GM12878 (cell line): Measurements from ENCODE around the gene ADAMTSL2. TPM values are rescaled to one million over a fixed set of nuclear protein-coding genes. Genes with fewer than 3 reads are reported as not detected.

Source experiments
- ATAC-seq: fragments of 200-7000 bp; cut with Tn5 transposase; 3 replicates; pipeline ENCODE4 v1.9.1; 2020; ENCODE audit warnings: mild to moderate bottlenecking, moderate library complexity
- BruUV-seq: library from RNA; stranded (reverse); fragments of 400-500 nt; replicated peaks from 2 replicates; lab custom pipeline; 2021; lab: Mats Ljungman, UMichigan
- CTCF ChIA-PET: fragments of 300-600 bp; sonication (Branson Sonifier 250); formaldehyde crosslinking; extraction: SDS; loops from one replicate; lab custom pipeline; 2021; ENCODE audit warnings: inconsistent platforms; lab: Yijun Ruan, JAX
- POLR2A ChIA-PET: fragments of 350-600 bp; formaldehyde crosslinking; extraction: SDS; loops from one replicate; lab custom pipeline; 2021; ENCODE audit warnings: inconsistent platforms; lab: Charles Lee
- RAD21 ChIA-PET: fragments of 300-600 bp; sonication (Branson Sonifier 250); formaldehyde crosslinking; loops from one replicate; lab custom pipeline; 2023; ENCODE audit warnings: antibody characterized with exemption; ENCODE audit not compliant: unreplicated experiment; lab: Charles Lee
- SMC1A ChIA-PET: fragments of 300-600 bp; sonication (Branson Sonifier 250); formaldehyde crosslinking; loops from one replicate; lab custom pipeline; 2023; ENCODE audit not compliant: unreplicated experiment, uncharacterized antibody; lab: Charles Lee
- DNase-seq: peaks from one replicate; pipeline ENCODE4 v3.0.0-alpha.2; 2011; ENCODE audit warnings: low read depth, low spot score
- FAIRE-seq: peaks from 3 replicates; lab custom pipeline; 2011; peaks lifted over from hg19 to GRCh38; lab: Jason Lieb, UNC
- H2AFZ ChIP-seq: 2 replicates; pipeline ENCODE4 v1.6.0; 2011; ENCODE audit warnings: low read depth, low read length, control low read depth; ENCODE audit not compliant: control insufficient read depth
- H3K27ac ChIP-seq: 2 replicates; pipeline ENCODE4 v1.5.1; 2011; ENCODE audit warnings: control low read depth; ENCODE audit not compliant: control insufficient read depth, insufficient read depth
- H3K27me3 ChIP-seq, 2 experiments: replicated peaks in 1 of 2; 2 replicates each; pipeline versions ENCODE4 v1.6.0 to v1.6.1; 2011; ENCODE audit warnings: low read length in 1 of 2; ENCODE audit not compliant: control insufficient read depth in 2 of 2, insufficient read depth in 2 of 2
- H3K36me3 ChIP-seq, 2 experiments: 2 replicates each; pipeline ENCODE4 v1.5.1; 2011; ENCODE audit warnings: low read length in 1 of 2; ENCODE audit not compliant: control insufficient read depth in 2 of 2, insufficient read depth in 2 of 2
- H3K4me1 ChIP-seq: 2 replicates; pipeline ENCODE4 v1.6.1; 2011; ENCODE audit warnings: mild to moderate bottlenecking, low read length, moderate library complexity, mixed read lengths; ENCODE audit not compliant: control insufficient read depth, insufficient read depth
- H3K4me2 ChIP-seq: 2 replicates; pipeline ENCODE4 v1.6.0; 2011; ENCODE audit warnings: control low read depth; ENCODE audit not compliant: control insufficient read depth, insufficient read depth
- H3K4me3 ChIP-seq: fragments of 200-600 bp; sonication (generic); 2 replicates; pipeline ENCODE4 v1.5.1; 2016
- H3K79me2 ChIP-seq: 2 replicates; pipeline ENCODE4 v1.6.0; 2011; ENCODE audit warnings: low read length; ENCODE audit not compliant: control insufficient read depth, insufficient read depth
- H3K9ac ChIP-seq: 2 replicates; pipeline ENCODE4 v1.8.0; 2011; ENCODE audit warnings: low read length, control low read depth, mixed read lengths; ENCODE audit not compliant: control insufficient read depth, insufficient read depth
- H3K9me3 ChIP-seq: replicated peaks from 3 replicates; pipeline ENCODE4 v1.5.1; 2011; ENCODE audit warnings: mild to moderate bottlenecking, low read length; ENCODE audit not compliant: control insufficient read depth, insufficient read depth
- H4K20me1 ChIP-seq: 2 replicates; pipeline ENCODE4 v1.6.0; 2011; ENCODE audit not compliant: control insufficient read depth, insufficient read depth
- CBFB ChIP-seq: IDR thresholded peaks from 2 replicates; pipeline ENCODE4 v1.6.1; 2016; ENCODE audit warnings: antibody characterized with exemption, low read depth
- CHD2 ChIP-seq: IDR thresholded peaks from 2 replicates; pipeline ENCODE4 v1.6.1; 2011; ENCODE audit warnings: low read depth, low read length, improper control_type of control experiment, borderline replicate concordance
- CTCF ChIP-seq, 3 experiments: IDR thresholded peaks in 2 of 3; conservative IDR thresholded peaks in 1 of 3; 2 replicates each; pipeline ENCODE4 v1.5.1; 2011; ENCODE audit warnings: low read depth in 3 of 3, low read length in 3 of 3, mild to moderate bottlenecking in 3 of 3, control low read depth in 2 of 3, moderate library complexity in 2 of 3, inconsistent platforms in 1 of 3, mixed read lengths in 1 of 3; ENCODE audit not compliant: control insufficient read depth in 2 of 3, insufficient read depth in 1 of 3; ENCODE audit errors: extremely low read depth in 1 of 3
- DPF2 ChIP-seq: fragments of 450-650 bp; IDR thresholded peaks from 2 replicates; pipeline ENCODE4 v1.6.1; 2017; ENCODE audit warnings: mild to moderate bottlenecking
- EP300 ChIP-seq, 2 experiments: fragments of 150-350 bp in 1 of 2; IDR thresholded peaks; 2 replicates each; pipeline ENCODE4 v1.6.1; 2011 to 2012; ENCODE audit warnings: low read depth in 2 of 2, low read length in 2 of 2, borderline replicate concordance in 1 of 2, improper control_type of control experiment in 1 of 2, inconsistent platforms in 1 of 2; ENCODE audit not compliant: control insufficient read depth in 1 of 2
- LARP7 ChIP-seq: fragments of 450-650 bp; IDR thresholded peaks from 2 replicates; pipeline ENCODE4 v1.6.1; 2017; ENCODE audit warnings: mild to moderate bottlenecking
- MTA2 ChIP-seq: fragments of 450-650 bp; IDR thresholded peaks from 2 replicates; pipeline ENCODE4 v1.6.1; 2016; ENCODE audit warnings: low read depth, mild to moderate bottlenecking, moderate library complexity
- MXI1 ChIP-seq: fragments of 150-350 bp; IDR thresholded peaks from 2 replicates; pipeline ENCODE4 v1.6.1; 2011; ENCODE audit warnings: low read depth, mild to moderate bottlenecking, inconsistent platforms, low read length, improper control_type of control experiment
- PKNOX1 ChIP-seq: fragments of 450-650 bp; IDR thresholded peaks from 2 replicates; pipeline ENCODE4 v1.6.1; 2016; ENCODE audit warnings: mild to moderate bottlenecking
- PRDM15 ChIP-seq: fragments of 450-650 bp; formaldehyde crosslinking; IDR thresholded peaks from 2 replicates; pipeline ENCODE4 v1.4.0; 2020; ENCODE audit warnings: mild to moderate bottlenecking, moderate library complexity
- RAD21 ChIP-seq: IDR thresholded peaks from 2 replicates; pipeline ENCODE4 v1.6.1; 2011; ENCODE audit warnings: mild to moderate bottlenecking, low read depth, low read length, moderate library complexity; ENCODE audit not compliant: insufficient read depth
- RAD51 ChIP-seq: fragments of 450-650 bp; IDR thresholded peaks from 2 replicates; pipeline ENCODE4 v1.6.1; 2016; ENCODE audit warnings: moderate library complexity, mild to moderate bottlenecking, inconsistent platforms
- TBL1XR1 ChIP-seq: IDR thresholded peaks from 2 replicates; pipeline ENCODE4 v1.6.1; 2012; ENCODE audit warnings: low read depth, low read length, improper control_type of control experiment
- YY1 ChIP-seq: IDR thresholded peaks from 2 replicates; pipeline ENCODE4 v1.6.1; 2011; ENCODE audit warnings: low read depth, mild to moderate bottlenecking, low read length
- ZSCAN29 ChIP-seq: fragments of 450-650 bp; IDR thresholded peaks from 2 replicates; pipeline ENCODE4 v1.6.1; 2017; ENCODE audit warnings: mild to moderate bottlenecking, moderate library complexity
- WGBS: methylation state at CpG from one replicate; pipeline ENCODE4 v1.1.6; 2016; ENCODE audit warnings: low lambda C conversion rate; ENCODE audit not compliant: insufficient replicate concordance, insufficient coverage; ENCODE audit errors: missing lambda C conversion rate; 5-methylcytosine and 5-hydroxymethylcytosine counted together
- in situ Hi-C: fragments of 300-500 bp; cut with MboI; formaldehyde crosslinking; loops from 9 replicates; pipeline ENCODE4 v1.14.3; 2018; ENCODE audit warnings: mixed read lengths
- intact Hi-C: fragments of 100-400 bp; cut with micrococcal nuclease; formaldehyde crosslinking; loops from one replicate; pipeline ENCODE4 v1.14.2; 2022; ENCODE audit not compliant: unreplicated experiment
- polyA plus RNA-seq, 11 experiments: library from polyadenylated mRNA; depleted of rRNA in 4 of 11; unstranded in 6 of 11; stranded (reverse) in 5 of 11; fragments of >200 nt; fragmentation: Nextera tagmentation in 4 of 11; fragmentation: Illumina TruSeq in 1 of 11; extraction: Ambion mirVana in 4 of 11; extraction: Trizol in 1 of 11; gene quantifications; 1 replicate in 1 of 11; 2 replicates in 10 of 11; pipeline versions ENCODE4 v1.2.1 to v1.2.3, GENCODE V29; 2011 to 2016; ENCODE audit warnings: inconsistent platforms in 2 of 11, missing spikeins in 2 of 11, low read depth in 1 of 11
- total RNA-seq, 4 experiments: library from RNA; depleted of rRNA in 3 of 4; stranded (reverse); fragments of >200 nt in 3 of 4; fragmentation: Illumina TruSeq in 1 of 4; extraction: Trizol in 1 of 4; gene quantifications; 2 replicates each; pipeline versions ENCODE4 v1.2.1 to v1.2.3, GENCODE V29; 2013 to 2021

Gene ADAMTSL2
- total and polyA plus RNA-seq, 10 of the 15 experiments (the other 5 are each of a cell fraction or from before 2014, with no cell fraction given), result 0.07 TPM; not detected in 9

GRCh38 chr9:133600739-133601138 is 66.2 kb downstream of the ADAMTSL2 start:
- Histone ChIP-seq H3K9me3 (no peaks in the 10 kb centered on the region; the same call in 1 of the 3 replicates), H3K27ac (no peak overlapping the region), H3K4me2 (no peak overlapping the region), H3K4me3 (no peak overlapping the region), H4K20me1 (no peaks in the 10 kb centered on the region), H3K9ac (no peak overlapping the region), H3K4me1 (no peaks in the 10 kb centered on the region), H3K36me3 (no peaks in the 10 kb centered on the region), H2AFZ (no peak overlapping the region), H3K79me2 (no peaks in the 10 kb centered on the region), H3K27me3 (peaks cover 0 to 4% of the 10 kb centered on the region in 2 experiments; a peak in 3 of 4 replicates)
- no TSS peak for BruUV-seq
- RAD21 ChIA-PET, result no interaction called here
- SMC1A ChIA-PET, result no interaction called here
- TF ChIP-seq MTA2 (no peak), CBFB (no peak), YY1 (no peak), DPF2 (no peak), CTCF (IDR thresholded peaks at IDR 0.05 in 2 of 3, conservative IDR thresholded peaks at IDR 0.05 in 1 of 3; ENCODE audit: control insufficient read depth in 2 of 3, extremely low read depth in 1 of 3, insufficient read depth in 1 of 3, low read depth in 3 of 3, low read length in 3 of 3) (no peak), LARP7 (no peak), MXI1 (no peak), EP300 (IDR thresholded peaks at IDR 0.05; ENCODE audit: borderline replicate concordance in 1 of 2, control insufficient read depth in 1 of 2, low read depth in 2 of 2, low read length in 2 of 2) (no peak), CHD2 (no peak), PRDM15 (CRISPR knock-in tag) (no peak), PKNOX1 (no peak), RAD51 (no peak), ZSCAN29 (no peak), RAD21 (no peak), TBL1XR1 (no peak)
- no peak for ATAC-seq
- in situ Hi-C loops (no loop called here), intact Hi-C loops (no loop called here)
- no peak for FAIRE-seq
- POLR2A ChIA-PET, result no interaction called here
- WGBS, result 19% methylated on average over 7 of the region's 7 CpGs
- DNase-seq, result no peak
- CTCF ChIA-PET, result interaction anchor here (0.7 kb wide), 1 partner anchor 9 kb away, joined by 3 read pairs; no protein-coding TSS in a partner anchor
